Stimulated activated CD8-positive, alpha-beta memory T cell treated with anti-CD3 and anti-CD28 coated beads, Interleukin-12 subunit alpha, Interleukin-12 subunit beta, amount 100 ng/mL, for 4 hours (primary cell): Measurements from ENCODE around the gene GALC.

Source experiments
- DNase-seq: peaks from one replicate; pipeline ENCODE4 v3.0.0-alpha.2; 2020; ENCODE audit warnings: low read depth

GALC gene

DNA sequence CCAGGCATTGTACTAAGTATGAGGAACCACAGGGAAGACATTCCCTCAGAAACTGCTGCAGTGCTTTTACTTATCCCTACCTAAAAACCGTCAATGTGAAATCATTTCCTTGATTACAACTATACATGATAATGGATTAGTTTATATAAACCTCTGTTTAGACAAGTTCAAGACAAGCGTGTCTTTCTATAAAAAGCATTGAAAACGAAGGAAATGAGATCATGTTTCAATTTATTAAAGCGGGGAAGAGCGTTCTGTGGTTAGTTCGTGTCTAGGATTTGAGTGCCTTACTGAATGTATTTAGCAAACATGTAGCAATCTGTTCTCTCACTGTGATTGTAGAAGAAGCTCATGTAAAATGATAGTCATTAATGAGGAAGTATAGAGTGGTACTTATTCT lies 37.5 kb downstream of the GALC start:
- DNase-seq, result no peak

DNA sequence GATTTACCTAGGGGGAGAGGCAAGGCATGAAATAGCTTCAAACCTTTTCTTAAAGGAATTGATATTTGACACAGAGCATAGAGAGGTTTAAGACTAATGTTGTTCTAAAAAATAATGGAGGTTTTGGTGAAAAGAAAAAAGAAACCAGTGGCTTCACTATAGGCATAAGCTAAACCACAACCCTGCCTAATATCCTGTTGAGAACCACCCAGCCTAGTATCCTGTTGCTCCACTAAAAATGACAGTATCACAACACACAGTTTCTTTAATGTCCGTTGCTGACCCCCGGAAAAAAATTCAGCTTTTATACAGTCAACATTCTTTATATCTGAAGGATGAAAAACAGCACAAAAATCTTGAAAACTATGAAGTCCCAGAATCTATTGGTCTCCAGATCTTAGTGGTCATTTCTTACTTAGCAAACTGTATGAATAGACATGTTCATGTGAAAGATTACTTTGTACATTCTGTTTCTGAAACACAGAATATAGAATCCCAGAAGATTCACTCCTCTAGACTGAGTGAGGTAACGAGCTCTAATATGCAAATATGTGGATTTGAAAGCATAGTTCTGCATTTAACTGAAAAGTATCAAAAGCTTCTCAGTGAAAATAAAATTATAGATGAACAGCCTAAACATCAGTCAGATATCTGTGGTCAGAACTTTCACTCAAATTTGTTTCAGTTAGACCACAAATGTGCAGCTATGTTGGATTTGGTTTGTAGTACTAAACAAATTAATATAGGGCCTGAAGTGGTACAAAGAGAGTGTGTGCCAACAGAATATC lies 40.5 kb downstream of the GALC start:
- no peak for DNase-seq

DNA sequence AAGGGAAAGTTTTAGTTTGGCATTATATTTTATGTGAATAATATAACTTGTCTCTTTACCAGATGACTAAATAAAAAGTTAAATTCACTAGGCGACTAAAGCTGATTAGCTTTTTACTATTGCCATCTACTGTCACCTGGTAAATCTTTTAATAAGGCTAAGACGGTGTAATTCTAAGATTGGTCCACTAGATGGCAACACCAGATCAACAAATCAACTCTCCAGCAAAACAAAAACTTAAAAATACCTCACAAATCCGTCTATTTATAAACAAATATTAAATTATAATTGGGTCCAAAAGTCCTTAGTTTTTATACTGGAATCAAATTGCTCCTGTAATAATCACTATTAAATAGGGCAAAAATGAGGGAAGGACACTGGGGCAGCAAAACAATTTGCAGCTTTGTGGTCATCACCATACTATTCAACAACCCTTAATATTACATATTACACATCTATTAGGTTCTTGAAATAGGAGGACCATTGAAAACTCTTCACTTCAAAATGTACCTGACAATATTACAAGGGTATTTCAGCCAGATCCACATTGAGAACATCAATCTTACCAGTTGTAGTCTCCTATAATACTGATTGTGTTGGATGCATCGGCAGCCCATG lies 47.9 kb downstream of the GALC start:
- DNase-seq, result no peak

DNA sequence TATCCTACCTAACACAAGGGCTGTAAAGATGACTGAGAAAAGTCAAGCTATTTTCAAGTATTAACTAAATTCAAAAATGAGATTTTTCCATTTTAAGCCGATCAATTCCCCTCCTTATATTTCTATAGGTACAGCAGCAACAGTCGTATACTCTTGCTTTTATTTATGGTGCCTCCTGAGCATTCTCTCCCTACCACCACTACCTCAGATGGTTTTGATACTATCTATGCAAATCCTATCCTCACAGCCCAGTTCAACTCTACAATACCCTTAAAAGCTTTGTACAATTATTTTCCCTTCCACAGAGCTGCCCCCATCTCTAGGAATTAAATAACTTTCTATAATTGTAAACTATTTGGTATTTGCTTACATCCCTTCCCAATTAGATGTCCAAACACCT lies 52.1 kb downstream of the GALC start:
- no peak for DNase-seq

DNA sequence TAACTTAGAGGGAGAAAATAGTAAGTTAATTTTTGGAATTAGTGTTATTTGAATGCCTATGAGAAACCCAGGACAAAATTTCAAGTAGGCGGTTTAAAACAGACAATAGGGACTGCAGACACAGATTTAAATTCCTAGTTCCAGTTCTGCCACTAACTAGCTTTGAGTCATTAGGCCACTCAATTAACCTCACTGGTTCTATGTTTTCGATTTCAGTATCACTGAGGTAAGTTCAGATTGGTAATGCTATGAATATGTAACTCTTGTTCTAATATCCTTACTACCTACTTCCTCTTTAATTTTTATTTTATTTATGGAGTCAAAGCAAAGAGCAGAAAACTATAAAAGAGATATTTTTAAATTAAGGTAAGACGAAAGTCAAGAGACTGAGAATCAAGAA lies 52.6 kb downstream of the GALC start:
- DNase-seq, result no peak

DNA sequence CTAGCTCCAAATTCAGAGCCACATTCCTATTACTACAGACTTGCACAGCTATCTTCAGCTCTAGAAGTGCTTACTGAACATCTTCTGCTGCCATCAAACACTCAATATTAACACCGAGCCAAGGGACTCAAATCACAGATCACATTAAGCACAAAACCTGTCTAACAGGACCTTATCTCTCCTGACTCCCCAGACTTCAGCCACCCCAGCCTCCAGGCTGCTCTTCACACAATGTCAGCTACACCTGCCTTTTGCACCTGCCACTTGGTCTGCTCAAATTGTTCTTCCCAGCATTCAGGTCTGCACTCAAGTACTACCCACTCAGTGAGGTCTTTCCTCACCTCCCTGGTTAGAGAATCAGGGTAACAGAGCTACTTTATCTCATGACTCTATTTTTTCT lies 57.1 kb downstream of the GALC start:
- no peak for DNase-seq

DNA sequence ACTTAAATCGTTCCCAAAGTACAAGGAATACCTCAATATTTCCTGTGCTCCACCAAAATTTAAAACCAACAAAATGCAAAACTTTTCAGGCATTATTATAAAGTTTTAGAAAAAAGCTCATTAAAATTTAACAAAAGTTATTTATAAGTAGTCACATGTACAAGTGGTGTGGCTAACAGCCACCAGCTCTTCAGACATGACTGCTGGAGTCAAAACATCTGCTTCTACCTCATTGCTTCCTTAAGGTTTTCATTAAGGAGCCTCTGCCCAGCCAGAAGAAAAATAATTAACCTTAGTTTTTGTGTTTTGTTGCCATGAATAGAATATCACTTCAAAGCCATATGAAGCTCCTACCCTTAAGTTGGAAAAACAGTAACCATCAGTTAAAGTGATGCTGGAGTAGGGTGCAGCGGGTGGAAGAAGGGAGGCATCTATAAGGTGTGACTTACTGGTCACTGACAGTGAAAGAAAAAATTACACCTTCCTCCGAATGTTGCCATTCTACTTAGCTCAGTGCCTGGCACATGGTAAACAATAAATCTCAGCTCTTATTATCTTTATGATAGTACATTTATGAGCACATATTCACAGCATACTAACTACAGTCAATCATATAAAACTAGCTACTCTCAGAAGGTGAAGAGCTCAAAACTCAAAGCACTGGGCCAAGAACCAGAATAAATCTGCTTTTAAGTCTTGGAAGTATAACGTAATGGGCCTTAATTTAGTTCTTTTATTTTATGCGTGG lies 57.7 kb downstream of the GALC start:
- DNase-seq, result no peak

DNA sequence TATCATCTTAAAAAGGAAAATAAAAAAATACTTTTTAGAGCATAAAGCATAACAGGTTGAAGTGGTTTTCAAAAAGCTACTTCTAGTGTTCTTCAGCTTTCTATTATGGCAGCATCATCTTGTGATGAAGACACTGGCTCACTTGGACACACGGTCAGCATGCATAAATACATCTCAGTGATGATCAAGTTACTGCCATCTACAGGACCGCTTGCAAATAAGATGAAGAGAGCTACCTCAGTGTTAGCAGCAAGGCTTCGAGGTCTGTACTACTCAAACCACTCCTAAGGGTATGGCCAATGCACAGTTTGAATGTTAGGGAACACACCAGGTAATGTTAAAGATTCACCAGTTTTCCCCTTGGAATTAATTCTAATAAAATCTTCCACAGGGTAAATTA lies 58.8 kb downstream of the GALC start:
- no peak for DNase-seq

DNA sequence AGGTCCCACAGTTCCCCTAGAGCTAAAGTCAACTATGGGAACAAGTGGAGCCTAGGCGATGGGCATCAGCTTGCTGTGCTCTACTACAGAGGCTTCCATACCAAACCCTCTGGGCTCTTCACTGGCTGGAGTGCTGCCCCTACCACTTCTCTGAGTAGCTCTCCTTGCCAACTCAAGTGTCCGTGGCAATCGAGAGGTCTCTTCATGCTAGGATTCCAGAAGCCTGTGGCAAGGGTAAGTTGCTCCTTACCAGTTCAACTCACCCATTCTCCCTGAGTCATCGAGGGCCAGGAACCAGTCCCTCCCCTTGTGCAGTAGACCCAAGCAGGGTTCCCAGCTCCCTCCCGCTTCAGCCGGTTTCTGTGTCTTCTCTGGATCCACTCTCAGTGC lies 76.1 kb downstream of the GALC start:
- DNase-seq, result no peak

DNA sequence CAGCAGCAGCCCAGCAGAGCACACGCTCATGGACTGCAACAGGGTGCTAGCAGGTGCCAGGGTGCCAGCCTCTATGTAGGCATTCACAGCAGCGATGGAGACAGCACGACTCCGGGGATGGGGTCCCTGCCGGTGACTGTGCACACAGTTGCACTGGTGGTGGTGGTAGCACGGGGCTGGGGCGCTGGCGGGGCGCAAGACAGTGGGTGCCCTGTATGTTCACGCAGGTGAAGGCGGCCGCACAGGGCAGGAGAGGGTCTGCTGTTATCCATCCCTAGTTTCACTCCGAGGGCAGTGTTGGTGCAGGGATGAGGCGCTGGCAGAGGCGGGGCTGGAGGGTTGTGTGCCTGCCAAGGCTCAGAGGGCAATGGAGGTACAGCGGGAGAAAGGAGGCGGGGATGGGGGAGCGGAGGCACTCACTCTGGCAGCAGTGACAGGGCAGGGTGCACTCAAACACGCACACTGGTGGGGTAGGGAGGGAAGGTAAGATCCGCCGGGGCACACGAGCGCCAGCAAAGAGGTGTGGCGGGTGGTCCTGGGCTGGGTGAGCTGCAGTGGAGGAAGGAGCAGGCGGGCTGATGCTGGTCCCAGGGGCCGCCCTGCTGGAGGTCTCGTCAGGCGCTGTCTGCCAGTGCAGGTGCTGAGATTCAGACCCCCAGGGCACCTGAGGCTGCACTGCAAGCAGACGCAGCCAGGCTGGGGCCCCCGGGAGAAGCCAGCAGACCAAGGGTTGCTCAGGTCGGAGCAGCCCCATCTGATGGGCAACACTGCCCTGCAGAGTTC lies 76.7 kb downstream of the GALC start:
- no peak for DNase-seq

DNA sequence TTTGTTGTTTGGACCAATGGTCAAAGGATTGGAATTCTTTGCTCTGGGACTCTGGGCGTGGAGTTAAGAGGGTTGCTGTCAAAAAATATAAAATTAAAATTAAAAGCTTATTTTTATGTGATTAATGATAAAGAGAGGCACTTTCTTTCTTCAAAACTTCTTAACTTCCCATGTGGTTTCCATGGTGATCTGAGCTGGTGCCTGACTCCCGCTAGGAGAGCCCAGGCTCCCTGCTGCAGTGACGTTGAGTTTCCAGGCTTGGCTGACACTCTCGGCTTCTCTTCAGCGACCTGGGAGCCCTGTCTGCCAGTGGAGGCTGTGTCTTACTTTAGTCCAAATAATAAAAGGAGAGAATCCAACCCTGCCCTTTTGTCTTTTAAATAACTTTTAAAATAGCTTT lies 84.4 kb downstream of the GALC start:
- DNase-seq, result no peak

DNA sequence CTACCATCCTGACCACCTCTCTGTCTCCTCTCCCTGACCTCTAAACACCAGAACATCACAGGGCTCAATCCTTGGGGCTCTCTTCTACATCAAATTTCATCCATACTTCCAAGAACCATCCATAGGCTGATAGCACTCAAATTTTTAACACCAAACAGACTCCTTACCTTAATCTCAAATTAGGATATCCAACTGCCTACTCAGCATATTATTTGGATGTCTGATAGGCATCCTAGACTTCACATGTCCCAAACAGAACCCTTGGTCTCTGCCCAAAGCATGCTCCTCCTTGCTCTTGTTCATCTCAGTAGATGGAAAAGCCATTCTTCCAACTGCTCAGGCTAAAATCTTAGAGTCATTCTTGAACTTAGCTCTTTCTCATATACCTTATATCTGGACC lies 91.3 kb downstream of the GALC start:
- no peak for DNase-seq

DNA sequence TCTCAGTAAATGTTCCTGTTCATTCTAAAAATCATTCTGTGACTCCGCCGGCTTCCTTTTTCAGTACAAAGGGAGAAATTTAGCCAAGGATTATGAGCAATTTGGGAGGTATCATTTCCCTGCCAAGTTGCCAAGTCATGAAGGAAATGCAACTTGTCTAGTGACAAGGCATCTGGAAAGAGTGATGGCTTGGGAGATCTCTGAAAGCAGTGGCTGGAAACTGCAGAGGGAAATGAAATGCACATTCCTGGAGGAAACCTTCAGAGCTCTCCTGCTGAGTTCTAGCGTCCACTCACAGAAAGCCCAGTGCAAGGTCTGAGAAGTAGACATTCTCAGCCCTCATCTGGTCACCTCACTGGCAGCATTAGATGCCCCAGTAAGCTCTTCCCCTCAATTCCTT lies 91.7 kb downstream of the GALC start:
- DNase-seq, result no peak

DNA sequence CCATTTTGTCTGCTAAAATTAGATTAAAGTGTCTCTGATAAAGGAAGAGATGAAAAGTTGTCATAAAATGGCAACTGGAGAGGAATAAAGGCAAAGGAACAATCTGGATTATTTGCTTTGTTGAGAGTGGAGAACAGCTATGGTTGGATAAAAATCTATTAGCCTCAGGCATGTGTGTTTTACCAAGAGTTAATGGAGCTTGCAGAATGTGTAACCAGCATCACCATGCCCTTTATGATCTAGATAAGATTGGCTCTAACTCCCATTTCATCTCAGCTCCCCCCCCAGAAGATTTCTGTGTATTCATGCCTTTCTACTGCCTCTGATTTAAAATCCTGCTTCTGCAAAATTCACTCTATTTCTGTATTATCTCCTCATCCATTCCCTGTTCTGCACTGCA lies 93.8 kb downstream of the GALC start:
- DNase-seq, result no peak

DNA sequence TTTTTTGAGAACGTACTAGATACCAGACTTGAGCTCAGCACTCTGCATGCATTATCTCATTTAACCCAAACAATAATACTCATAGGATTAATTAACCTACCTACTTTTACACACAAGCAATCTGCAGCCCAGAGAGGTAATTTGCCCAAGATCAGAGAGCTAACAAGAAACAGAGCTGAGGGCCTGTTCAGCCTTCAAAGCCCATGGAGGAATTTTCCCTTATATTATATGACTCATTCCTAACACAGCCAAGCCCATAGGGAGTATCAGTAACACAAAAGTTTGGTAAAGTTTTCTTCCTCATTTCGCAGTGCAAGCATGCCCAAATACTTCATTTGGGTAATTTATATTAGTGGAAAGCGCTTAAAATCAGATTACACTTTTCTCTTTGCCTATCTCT lies 94.7 kb downstream of the GALC start:
- DNase-seq, result no peak

DNA sequence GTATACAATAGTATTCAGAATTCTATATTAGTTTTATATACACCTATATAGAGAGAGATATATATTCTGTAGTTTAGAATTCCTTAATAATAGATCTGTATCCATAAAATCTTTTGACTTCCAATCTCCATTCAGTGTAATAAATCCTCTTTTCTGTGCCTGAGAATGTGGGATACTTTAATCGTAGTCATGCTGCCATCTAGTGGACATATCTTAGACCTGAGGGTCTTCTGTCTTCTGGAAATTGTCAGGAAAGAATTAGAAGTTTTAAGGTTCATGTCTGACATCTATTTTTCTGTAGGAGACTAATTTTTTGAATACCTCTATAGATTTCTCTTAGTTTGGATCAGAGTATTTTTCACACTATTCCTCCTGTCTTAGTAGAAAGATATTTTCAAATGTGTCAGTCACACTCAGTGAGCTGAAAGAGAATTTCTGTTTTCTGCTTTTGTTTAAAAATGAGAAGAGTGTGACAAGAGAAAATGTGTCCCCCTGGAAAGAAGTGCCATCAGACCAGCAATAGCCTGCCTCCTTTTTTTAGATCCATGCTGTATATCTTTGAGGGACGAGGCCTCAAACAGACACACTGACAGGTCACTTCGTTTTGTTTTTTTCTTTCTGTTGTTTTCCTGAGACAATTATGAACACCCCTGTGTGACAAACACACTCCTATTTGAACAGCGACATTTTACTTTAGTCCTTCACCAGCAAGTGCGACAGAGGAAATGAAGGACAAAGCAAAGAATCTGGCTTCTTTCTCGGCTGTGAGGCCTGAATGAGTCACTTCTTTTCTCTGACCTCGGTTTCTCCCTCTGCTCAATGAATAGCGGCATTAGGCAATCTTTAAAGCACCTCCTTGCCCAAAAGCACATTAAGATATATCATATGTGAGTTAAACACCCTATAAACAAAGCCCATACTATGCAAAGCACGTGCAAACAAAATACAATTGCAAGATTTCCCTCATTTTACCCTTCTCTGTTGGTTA lies 96.3 kb downstream of the GALC start:
- DNase-seq, result no peak

DNA sequence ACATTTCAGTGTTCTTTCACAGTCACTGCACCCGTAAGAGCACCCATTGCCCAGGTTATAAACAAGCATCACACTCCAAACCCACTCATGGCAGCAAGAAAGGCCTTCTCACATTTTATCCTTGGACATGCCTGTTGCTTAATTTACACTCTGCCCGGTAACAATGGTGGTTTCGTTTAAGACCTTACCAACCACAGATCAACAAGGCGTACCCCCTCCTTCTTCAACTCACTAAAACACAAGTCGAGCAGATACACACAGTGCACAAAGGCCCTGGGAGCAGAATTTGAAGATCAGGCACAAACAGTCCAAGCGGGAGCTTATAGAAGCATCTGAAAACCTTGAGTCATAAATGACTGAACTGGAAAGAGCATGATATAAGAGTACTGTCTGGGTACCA lies 98.1 kb downstream of the GALC start:
- DNase-seq, result no peak

DNA sequence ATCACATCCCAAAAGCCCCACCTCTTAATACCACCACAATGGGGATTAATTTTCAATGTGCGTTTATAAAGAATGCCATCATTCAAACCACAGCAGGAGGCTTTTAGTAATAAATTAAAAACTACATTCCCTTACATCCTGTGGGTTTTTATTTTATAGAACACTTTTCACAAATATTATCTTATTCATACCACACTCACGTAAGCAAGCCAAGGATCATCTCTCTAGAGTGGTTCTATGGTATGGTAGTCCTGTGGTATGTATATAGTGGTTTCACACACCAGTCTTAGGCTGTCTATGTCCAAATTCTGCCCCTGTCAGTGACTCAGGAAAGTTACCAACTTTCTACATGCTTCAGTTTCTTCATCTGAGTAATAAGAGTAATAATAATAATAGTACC lies 100.2 kb downstream of the GALC start:
- no peak for DNase-seq

DNA sequence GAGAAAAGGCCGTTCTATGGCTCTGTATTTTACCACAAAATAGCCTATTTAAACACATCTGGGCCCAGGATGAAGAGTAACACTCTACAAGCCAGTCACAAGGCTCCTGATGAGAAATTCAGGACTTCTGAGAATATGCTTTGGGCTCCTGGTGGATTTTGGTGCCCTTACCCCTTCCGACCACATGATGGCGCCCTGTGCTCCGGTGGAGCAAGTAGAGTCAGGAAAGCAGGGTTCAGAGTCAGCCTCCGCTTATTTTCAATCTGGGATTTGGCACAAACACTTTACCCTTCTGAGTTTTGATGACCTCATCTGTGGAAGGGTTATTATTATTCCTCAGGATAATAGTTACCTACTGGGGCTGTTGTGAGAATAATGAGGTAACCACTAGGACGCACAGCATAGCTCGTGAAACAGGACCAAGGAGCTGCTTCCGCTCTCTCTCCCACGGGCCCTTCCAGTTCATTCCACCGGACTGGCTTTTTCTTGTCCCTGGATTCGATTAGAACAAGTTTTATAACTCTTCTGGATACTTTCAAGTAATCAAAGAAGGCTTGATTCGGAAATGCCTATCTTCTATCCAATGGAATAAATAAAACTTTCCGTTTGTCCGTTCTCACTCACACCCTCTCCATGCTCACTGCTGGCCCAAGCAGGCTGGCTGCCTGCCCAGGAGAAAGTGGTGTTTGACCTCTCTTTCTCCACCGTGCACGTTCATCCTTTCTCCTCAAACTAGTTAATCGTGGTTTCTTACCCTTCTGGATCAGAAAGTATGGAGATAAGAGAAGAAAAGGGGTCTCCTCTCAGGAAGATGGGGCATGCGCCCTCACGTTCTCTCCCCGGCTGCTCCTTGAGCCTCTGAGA lies 104.6 kb downstream of the GALC start:
- no peak for DNase-seq

DNA sequence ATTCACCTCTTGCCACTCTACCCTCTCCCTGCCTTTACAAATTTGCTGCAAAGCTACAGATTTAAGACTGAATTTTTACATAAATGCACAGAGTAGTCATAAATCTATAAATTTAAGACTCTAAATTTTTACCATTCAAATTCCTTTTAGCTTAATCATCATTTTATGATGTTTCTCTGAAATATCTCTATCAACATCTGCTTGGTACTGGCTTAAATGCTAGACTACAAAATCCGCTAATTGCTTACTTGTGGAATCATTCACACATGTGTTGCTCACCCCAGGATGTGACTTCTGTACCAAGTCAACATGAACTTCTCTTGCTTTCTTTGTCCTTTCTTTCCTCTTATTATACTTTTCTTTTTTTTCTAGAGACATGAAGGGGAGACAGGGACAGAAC lies 109.2 kb downstream of the GALC start:
- no peak for DNase-seq
